Articular chondrocyte of knee joint (primary cell): Measurements from ENCODE around the gene TFB2M. TPM values are rescaled to one million over a fixed set of nuclear protein-coding genes. Genes with fewer than 3 reads are reported as not detected.

ENCODE experiments used
- small RNA-seq: library from RNA; depleted of rRNA; stranded (forward); fragments of <200 nt; gene quantifications from one replicate; pipeline ENCODE3, GENCODE V24; 2012
- total RNA-seq: library from RNA; depleted of rRNA; stranded (reverse); fragments of >200 nt; gene quantifications from 2 replicates; pipeline ENCODE4 v1.2.3, GENCODE V29; 2012

Gene TFB2M
- total RNA-seq = 18.2 and 20.5 TPM in 2 replicates

GRCh38 chr1:246566128-246566812 lies at the start of gene TFB2M, which contains the start of gene CNST:
Gene TFB2M (minus strand): TSS chr1:246566261. CDS start chr1:246566138, 123 bp downstream.
Gene CNST (plus strand): TSS chr1:246566456. CDS start chr1:246591563, 25,107 bp downstream.

GRCh38 chr1:246506674-246507481 lies 59.2 kb downstream of the TFB2M start, which contains the start of gene SMYD3:
Gene SMYD3 (minus strand): TSS chr1:246507279.

Small RNA genes within 50 kb of the gene (small RNA-seq; reads per million reads assigned to genes)
- gene AL356583.2 = not detected

Other genes starting within 250 kb of the TFB2M start
- 22.7 and 31.4 TPM in 2 replicates for gene SMYD3, start 59.0 kb downstream of the TFB2M start, total RNA-seq
- 27.4 and 32.2 TPM in 2 replicates for gene CNST, start 195 bp upstream of the TFB2M start, total RNA-seq
- 80.0 and 101 TPM in 2 replicates for gene SCCPDH, start 158.1 kb upstream of the TFB2M start, total RNA-seq